Lower leg skin (tissue), 4 donors: Measurements from ENCODE around the gene TM4SF18. TPM values are rescaled to one million over a fixed set of nuclear protein-coding genes. Genes with fewer than 3 reads are reported as not detected.

Experiments used
- DNase-seq, 2 donors: peaks; one replicate each; pipeline ENCODE4 v3.0.0-alpha.2; 2019; ENCODE audit warnings: low spot score in 2 of 2
- H3K4me3 ChIP-seq: fragments of 200-600 bp; sonication (generic); 2 replicates; pipeline ENCODE4 v1.5.1; 2017; ENCODE audit warnings: mild to moderate bottlenecking, low read depth; ENCODE audit not compliant: poor library complexity, severe bottlenecking
- CTCF ChIP-seq, 3 donors: fragments of 450-650 bp; IDR thresholded peaks; one replicate each; pipeline ENCODE4 v1.5.1; 2016; ENCODE audit warnings: antibody characterized with exemption in 3 of 3, mild to moderate bottlenecking in 3 of 3, moderate library complexity in 2 of 3
- POLR2A ChIP-seq, 2 donors: fragments of 450-650 bp; IDR thresholded peaks; one replicate each; pipeline ENCODE4 v1.6.1; 2016 to 2017; ENCODE audit warnings: antibody characterized with exemption in 2 of 2, mild to moderate bottlenecking in 1 of 2, moderate library complexity in 1 of 2
- WGBS, 2 donors: methylation state at CpG; one replicate each; pipeline ENCODE4 v1.1.5; 2018; 5-methylcytosine and 5-hydroxymethylcytosine counted together
- intact Hi-C: fragments of 100-400 bp; cut with DNase I; formaldehyde crosslinking; loops from one replicate; pipeline ENCODE4 v1.15.0; 2023; ENCODE audit warnings: low total_unique reads
- total RNA-seq, 4 donors: library from RNA; depleted of rRNA; stranded (reverse); fragments of >200 nt; gene quantifications; one replicate each; pipeline ENCODE4 v1.1.0, GENCODE V29; 2016

The TM4SF18 gene
- total RNA-seq, 4 donors from 2014 or later: 1.3 to 4.9 (median 3.0) TPM

GRCh38 chr3:149325581-149325980 lies 7.9 kb downstream of the TM4SF18 start:
- TF ChIP-seq POLR2A (IDR thresholded peaks at IDR 0.05) (no peak), CTCF (IDR thresholded peaks at IDR 0.05) (no peak)
- no peak for DNase-seq

GRCh38 chr3:149324332-149324731 lies 9.1 kb downstream of the TM4SF18 start:
- no peak for TF ChIP-seq CTCF (IDR thresholded peaks at IDR 0.05)
- no peak for DNase-seq
- no peak overlapping the region for H3K4me3 ChIP-seq
- intact Hi-C loops: no loop called here

More at GRCh38 chr3:149325581-149325980, 7.9 kb downstream of the TM4SF18 start:
- no peak overlapping the region for H3K4me3 ChIP-seq
- intact Hi-C loops: no loop called here

- TF ChIP-seq POLR2A (IDR thresholded peaks at IDR 0.05) (no peak), CTCF (IDR thresholded peaks at IDR 0.05) (no peak)
- no peak for DNase-seq
- H3K4me3 ChIP-seq: no peak overlapping the region
- intact Hi-C loops: no loop called here
- 82 to 90% methylated on average over 2 of the region's 2 CpGs for WGBS, 2 donors
Measured at GRCh38 chr3:149321640-149322039, 11.8 kb downstream of the TM4SF18 start.

- DNase-seq: no peak
Measured at GRCh38 chr3:149321136-149321535, 12.3 kb downstream of the TM4SF18 start.

GRCh38 chr3:149319750-149320149 lies 13.7 kb downstream of the TM4SF18 start:
- 87 to 93% methylated on average over 3 of the region's 3 CpGs for WGBS, 2 donors
- intact Hi-C loops: no loop called here
- no peak for DNase-seq
- no peak for TF ChIP-seq CTCF (IDR thresholded peaks at IDR 0.05)
- no peak for TF ChIP-seq POLR2A (IDR thresholded peaks at IDR 0.05)
- H3K4me3 ChIP-seq: no peak overlapping the region

More at GRCh38 chr3:149321136-149321535, 12.3 kb downstream of the TM4SF18 start:
- no peak overlapping the region for H3K4me3 ChIP-seq
- TF ChIP-seq CTCF (IDR thresholded peaks at IDR 0.05): no peak
- no peak for TF ChIP-seq POLR2A (IDR thresholded peaks at IDR 0.05)
- intact Hi-C loops: no loop called here

- no peak for TF ChIP-seq CTCF (IDR thresholded peaks at IDR 0.05)
- TF ChIP-seq POLR2A (IDR thresholded peaks at IDR 0.05): no peak
- DNase-seq: no peak
- intact Hi-C loops: no loop called here
- 93 to 97% methylated on average over 1 of the region's 1 CpG for WGBS, 2 donors
- H3K4me3 ChIP-seq: no peak overlapping the region
Measured at GRCh38 chr3:149317072-149317471, 16.4 kb downstream of the TM4SF18 start.
